Measurements from ENCODE around the gene OIP5.

Gene OIP5

GRCh38 chr15:41333026-41333562 is 703 bp upstream of the OIP5 start:
- TF ChIP-seq CEBPB (IDR thresholded peaks at IDR 0.05) (peak; percentile 77), MAX (IDR thresholded peaks at IDR 0.05) (no peak), CREB1 (IDR thresholded peaks at IDR 0.05; ENCODE audit: low read depth) (no peak), YY1 (IDR thresholded peaks at IDR 0.05; ENCODE audit: low read depth) (0 out of 2 replicates have a peak, but pooled peaks have one; percentile 15), USF1 (IDR thresholded peaks at IDR 0.05) (no peak), TAF1 (IDR thresholded peaks at IDR 0.05; ENCODE audit: low read depth) (peak; percentile 35; the same call in 1 of the 2 replicates), FOXM1 (IDR thresholded peaks at IDR 0.05; ENCODE audit: borderline replicate concordance, low read depth) (peak; percentile 8; the same call in 1 of the 2 replicates), ZBTB7A (IDR thresholded peaks at IDR 0.05; ENCODE audit: low read depth) (peak; percentile 67; the same call in 1 of the 2 replicates)
- TF ChIP-seq, protein P1, sequence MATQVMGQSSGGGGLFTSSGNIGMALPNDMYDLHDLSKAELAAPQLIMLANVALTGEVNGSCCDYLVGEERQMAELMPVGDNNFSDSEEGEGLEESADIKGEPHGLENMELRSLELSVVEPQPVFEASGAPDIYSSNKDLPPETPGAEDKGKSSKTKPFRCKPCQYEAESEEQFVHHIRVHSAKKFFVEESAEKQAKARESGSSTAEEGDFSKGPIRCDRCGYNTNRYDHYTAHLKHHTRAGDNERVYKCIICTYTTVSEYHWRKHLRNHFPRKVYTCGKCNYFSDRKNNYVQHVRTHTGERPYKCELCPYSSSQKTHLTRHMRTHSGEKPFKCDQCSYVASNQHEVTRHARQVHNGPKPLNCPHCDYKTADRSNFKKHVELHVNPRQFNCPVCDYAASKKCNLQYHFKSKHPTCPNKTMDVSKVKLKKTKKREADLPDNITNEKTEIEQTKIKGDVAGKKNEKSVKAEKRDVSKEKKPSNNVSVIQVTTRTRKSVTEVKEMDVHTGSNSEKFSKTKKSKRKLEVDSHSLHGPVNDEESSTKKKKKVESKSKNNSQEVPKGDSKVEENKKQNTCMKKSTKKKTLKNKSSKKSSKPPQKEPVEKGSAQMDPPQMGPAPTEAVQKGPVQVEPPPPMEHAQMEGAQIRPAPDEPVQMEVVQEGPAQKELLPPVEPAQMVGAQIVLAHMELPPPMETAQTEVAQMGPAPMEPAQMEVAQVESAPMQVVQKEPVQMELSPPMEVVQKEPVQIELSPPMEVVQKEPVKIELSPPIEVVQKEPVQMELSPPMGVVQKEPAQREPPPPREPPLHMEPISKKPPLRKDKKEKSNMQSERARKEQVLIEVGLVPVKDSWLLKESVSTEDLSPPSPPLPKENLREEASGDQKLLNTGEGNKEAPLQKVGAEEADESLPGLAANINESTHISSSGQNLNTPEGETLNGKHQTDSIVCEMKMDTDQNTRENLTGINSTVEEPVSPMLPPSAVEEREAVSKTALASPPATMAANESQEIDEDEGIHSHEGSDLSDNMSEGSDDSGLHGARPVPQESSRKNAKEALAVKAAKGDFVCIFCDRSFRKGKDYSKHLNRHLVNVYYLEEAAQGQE (IDR thresholded peaks at IDR 0.05; ENCODE audit: low read depth), result no peak

GRCh38 chr15:41331833-41332193 is 578 bp downstream of the OIP5 start:
- TF ChIP-seq, protein P1 (IDR thresholded peaks at IDR 0.05; ENCODE audit: low read depth), result no peak
- peak; percentile 50 for TF ChIP-seq RAD21 (IDR thresholded peaks at IDR 0.05; ENCODE audit: low read depth)

DNA sequence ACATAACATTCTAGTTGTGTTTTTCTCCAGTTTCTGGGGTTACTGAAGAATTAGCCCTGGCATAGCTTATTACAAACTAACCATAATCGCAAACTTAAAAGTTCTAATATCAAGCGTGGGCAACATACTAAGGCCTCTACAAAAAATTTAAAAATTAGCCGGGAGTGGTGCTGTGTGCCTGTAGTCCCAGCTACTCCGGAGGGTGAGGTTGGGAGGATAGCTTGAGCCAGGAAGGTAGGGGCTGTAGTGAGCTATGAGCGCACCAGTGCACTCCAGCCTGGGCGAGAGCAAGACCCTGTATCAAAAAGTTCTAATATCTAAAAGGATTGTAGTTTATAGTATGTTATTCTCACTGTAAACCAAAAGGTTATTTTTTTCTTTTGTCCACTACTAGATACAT is 1.1 kb downstream of the OIP5 start:
- TF ChIP-seq NFIC (IDR thresholded peaks at IDR 0.05) (no peak), USF1 (IDR thresholded peaks at IDR 0.05) (no peak), TCF12 (IDR thresholded peaks at IDR 0.05; ENCODE audit: low read depth) (no peak), TEAD4 (IDR thresholded peaks at IDR 0.05) (no peak), EGR1 (IDR thresholded peaks at IDR 0.05) (no peak)

- no peak for TF ChIP-seq NFIC (IDR thresholded peaks at IDR 0.05)
- no peak for TF ChIP-seq EGR1 (IDR thresholded peaks at IDR 0.05)
- no peak for TF ChIP-seq USF1 (IDR thresholded peaks at IDR 0.05)
- no peak for TF ChIP-seq MAX (IDR thresholded peaks at IDR 0.05)
- TF ChIP-seq TAF1 (IDR thresholded peaks at IDR 0.05; ENCODE audit: low read depth), result no peak
- TF ChIP-seq, protein P1 (IDR thresholded peaks at IDR 0.05; ENCODE audit: low read depth), result no peak
- TF ChIP-seq YY1 (IDR thresholded peaks at IDR 0.05; ENCODE audit: low read depth), result no peak
These were observed 8.8 kb downstream of the OIP5 start for GRCh38 chr15:41323611-41324010.

DNA sequence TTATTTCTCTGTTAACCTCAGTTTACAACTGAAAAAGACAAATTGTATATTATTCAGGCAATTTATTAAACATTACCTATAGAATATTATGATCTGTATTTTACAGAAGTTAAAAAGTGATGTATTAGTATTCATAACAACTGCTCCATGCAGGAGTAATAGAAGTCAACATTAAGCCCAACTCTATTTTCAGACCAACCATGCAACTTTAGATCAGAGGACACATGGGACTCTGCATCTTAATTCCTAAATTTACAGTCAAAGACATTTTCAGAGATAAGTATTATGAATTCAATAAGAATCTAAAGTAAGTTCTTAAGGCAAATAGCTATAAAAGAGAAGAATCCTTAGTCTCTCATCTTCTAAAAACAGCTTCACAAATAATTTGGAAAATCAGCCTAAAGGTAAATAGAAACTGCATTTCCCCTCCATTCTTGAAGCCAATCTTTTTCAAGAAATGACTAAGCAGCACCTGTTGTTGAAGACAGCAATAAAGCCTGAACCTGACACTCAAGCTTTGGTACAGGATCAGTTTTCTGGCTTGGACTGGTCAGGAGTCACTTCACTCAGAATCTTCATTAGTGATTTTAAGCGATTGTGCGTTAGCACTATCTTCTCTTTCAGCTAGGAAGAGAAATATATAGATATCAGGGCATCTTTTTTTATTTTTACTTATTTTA is 23.0 kb downstream of the OIP5 start:
- no peak for TF ChIP-seq USF1 (IDR thresholded peaks at IDR 0.05)

Measured in Ishikawa (cell line).